Measurements from ENCODE around the gene BANK1. TPM values are rescaled to one million over a fixed set of nuclear protein-coding genes. Genes with fewer than 3 reads are reported as not detected.

BANK1 gene
- total RNA-seq, 1 experiment from 2014 or later = 1.1 TPM

- Histone ChIP-seq H3K4me2 (ENCODE audit: insufficient read depth, insufficient read length, low read length) (no peak overlapping the region), H4K5ac (ENCODE audit: insufficient read length, low read depth, low read length) (no peak overlapping the region)
- DNase-seq = no peak
These were observed 252.6 kb downstream of the BANK1 start for GRCh38 chr4:102042871-102043802.

More at GRCh38 chr4:102042871-102043802, 252.6 kb downstream of the BANK1 start:
- no peak overlapping the region for H2BK20ac ChIP-seq (ENCODE audit: low read depth, low read length, poor library complexity, severe bottlenecking)
- no peak overlapping the region for H2AFZ ChIP-seq (ENCODE audit: low read length)
- no peaks in the 10 kb centered on the region for H3K36me3 Mint-ChIP-seq (ENCODE audit: insufficient read depth in 1 of 3, low read depth in 3 of 3)
- H3K14ac ChIP-seq (ENCODE audit: insufficient read depth, low read length) = no peak overlapping the region
- H4K91ac ChIP-seq (ENCODE audit: insufficient read length, low read depth, low read length) = no peak overlapping the region
- H3K9ac ChIP-seq (ENCODE audit: extremely low read depth, insufficient read length, low read length) = no peak overlapping the region
- H2BK120ac ChIP-seq (ENCODE audit: low read depth, low read length, poor library complexity, severe bottlenecking) = no peak overlapping the region
- H3K79me1 ChIP-seq (ENCODE audit: insufficient read depth, low read depth, low read length, poor library complexity, severe bottlenecking) = no peaks in the 10 kb centered on the region
- H3K9me3 ChIP-seq (ENCODE audit: control insufficient read depth, low read depth, low read length) = no peaks in the 10 kb centered on the region
- H4K8ac ChIP-seq (replicated peaks; ENCODE audit: insufficient read length, low read depth, low read length) = no peak overlapping the region
- H3K27me3 ChIP-seq (ENCODE audit: insufficient read depth, low read length) = no peaks in the 10 kb centered on the region
- H2BK5ac ChIP-seq (ENCODE audit: insufficient read length, low read length) = no peak overlapping the region
- no peaks in the 10 kb centered on the region; a peak in 1 of 5 replicates for H3K9me3 Mint-ChIP-seq
- no peak overlapping the region for H3K23ac ChIP-seq (ENCODE audit: insufficient read length, low read depth, low read length)
- no peaks in the 10 kb centered on the region for H3K4me1 ChIP-seq (ENCODE audit: insufficient read depth, low read length)
- TF ChIP-seq, protein P1, sequence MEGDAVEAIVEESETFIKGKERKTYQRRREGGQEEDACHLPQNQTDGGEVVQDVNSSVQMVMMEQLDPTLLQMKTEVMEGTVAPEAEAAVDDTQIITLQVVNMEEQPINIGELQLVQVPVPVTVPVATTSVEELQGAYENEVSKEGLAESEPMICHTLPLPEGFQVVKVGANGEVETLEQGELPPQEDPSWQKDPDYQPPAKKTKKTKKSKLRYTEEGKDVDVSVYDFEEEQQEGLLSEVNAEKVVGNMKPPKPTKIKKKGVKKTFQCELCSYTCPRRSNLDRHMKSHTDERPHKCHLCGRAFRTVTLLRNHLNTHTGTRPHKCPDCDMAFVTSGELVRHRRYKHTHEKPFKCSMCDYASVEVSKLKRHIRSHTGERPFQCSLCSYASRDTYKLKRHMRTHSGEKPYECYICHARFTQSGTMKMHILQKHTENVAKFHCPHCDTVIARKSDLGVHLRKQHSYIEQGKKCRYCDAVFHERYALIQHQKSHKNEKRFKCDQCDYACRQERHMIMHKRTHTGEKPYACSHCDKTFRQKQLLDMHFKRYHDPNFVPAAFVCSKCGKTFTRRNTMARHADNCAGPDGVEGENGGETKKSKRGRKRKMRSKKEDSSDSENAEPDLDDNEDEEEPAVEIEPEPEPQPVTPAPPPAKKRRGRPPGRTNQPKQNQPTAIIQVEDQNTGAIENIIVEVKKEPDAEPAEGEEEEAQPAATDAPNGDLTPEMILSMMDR (conservative IDR thresholded peaks at IDR 0.05) = no peak
- no peak overlapping the region for H2BK12ac ChIP-seq (ENCODE audit: insufficient read length, low read depth, low read length)
- H3K4me1 Mint-ChIP-seq = no peaks in the 10 kb centered on the region; a peak in 1 of 4 replicates
- no peaks in the 10 kb centered on the region for H3K23me2 ChIP-seq (ENCODE audit: insufficient read length, low read depth, low read length, poor library complexity, severe bottlenecking)
- no peaks in the 10 kb centered on the region for H3K79me2 ChIP-seq (ENCODE audit: insufficient read depth, low read length)
- no peak overlapping the region for H3T11ph ChIP-seq (ENCODE audit: low read length)
- H3K27ac Mint-ChIP-seq = no peak overlapping the region; a peak in 1 of 7 replicates
- no peak overlapping the region for H3K4ac ChIP-seq (ENCODE audit: low read depth, low read length)
- no CpG with 5 or more reads among the region's 7 CpGs for WGBS (ENCODE audit: extremely low coverage, insufficient read length, low lambda C conversion rate)
- no peak overlapping the region for H3K18ac ChIP-seq (ENCODE audit: insufficient read length, low read depth, low read length)
- H2AK5ac ChIP-seq (ENCODE audit: insufficient read length, low read length) = no peak overlapping the region
- no peak overlapping the region for H3K56ac ChIP-seq (ENCODE audit: insufficient read length, low read depth, low read length)
- no peaks in the 10 kb centered on the region for H3K27me3 Mint-ChIP-seq (ENCODE audit: low read depth)
- no peak overlapping the region for H3K4me3 Mint-ChIP-seq
- no peak overlapping the region for H2BK15ac ChIP-seq (ENCODE audit: low read depth, low read length)
- no peaks in the 10 kb centered on the region for H4K20me1 ChIP-seq (ENCODE audit: control insufficient read depth, insufficient read depth, insufficient read length)
- no peak overlapping the region for H3K27ac ChIP-seq (ENCODE audit: insufficient read length, low read depth, low read length)

Measured in H9 (cell line).